H1 (cell line): ENCODE data around the gene DDX5. TPM values are rescaled to one million over a fixed set of nuclear protein-coding genes. Genes with fewer than 3 reads are reported as not detected.

Experiments used
- ATF3 ChIP-seq: IDR thresholded peaks from 2 replicates; pipeline ENCODE4 v1.6.1; 2011; ENCODE audit warnings: low read depth, mild to moderate bottlenecking, low read length; ENCODE audit not compliant: insufficient read depth
- CREB1 ChIP-seq: IDR thresholded peaks from 2 replicates; pipeline ENCODE4 v1.6.1; 2012; ENCODE audit warnings: inconsistent platforms
- EZH2 ChIP-seq: fragments of 200-600 bp; sonication (generic); IDR thresholded peaks from 2 replicates; pipeline ENCODE4 v1.7.1; 2012; ENCODE audit warnings: low read depth, mild to moderate bottlenecking, moderate library complexity, low read length, inconsistent platforms; ENCODE audit not compliant: severe bottlenecking
- KDM1A ChIP-seq: fragments of 200-600, 300-600 bp; sonication (generic); IDR thresholded peaks from 2 replicates; pipeline ENCODE4 v1.7.1; 2016; ENCODE audit warnings: mild to moderate bottlenecking, low read length, borderline replicate concordance
- KDM4A ChIP-seq: IDR thresholded peaks from one replicate; pipeline ENCODE4 v1.7.1; 2012; ENCODE audit warnings: low read depth, mild to moderate bottlenecking, moderate library complexity, low read length, inconsistent platforms; ENCODE audit not compliant: severe bottlenecking
- RAD21 ChIP-seq, 2 experiments: IDR thresholded peaks in 1 of 2; conservative IDR thresholded peaks in 1 of 2; 2 replicates each; pipeline ENCODE4 v1.6.1; 2011; ENCODE audit warnings: low read depth in 2 of 2, low read length in 2 of 2, improper control_type of control experiment in 1 of 2, inconsistent platforms in 1 of 2, mild to moderate bottlenecking in 1 of 2, moderate library complexity in 1 of 2
- RBBP5 ChIP-seq: IDR thresholded peaks from 2 replicates; pipeline ENCODE4 v1.7.1; 2012; ENCODE audit warnings: low read depth, mild to moderate bottlenecking, inconsistent platforms, low read length, moderate library complexity, borderline replicate concordance
- SP4 ChIP-seq: IDR thresholded peaks from 2 replicates; pipeline ENCODE4 v1.6.1; 2012; ENCODE audit warnings: low read length, inconsistent platforms
- SUZ12 ChIP-seq: fragments of 200-600 bp; sonication (generic); IDR thresholded peaks from 2 replicates; pipeline ENCODE4 v1.6.1; 2012; ENCODE audit warnings: mild to moderate bottlenecking, inconsistent platforms, low read length, moderate library complexity, mixed read lengths
- polyA plus RNA-seq, 7 experiments: library from polyadenylated mRNA; depleted of rRNA in 3 of 7; stranded (reverse) in 5 of 7; unstranded in 2 of 7; fragments of >200 nt in 5 of 7; fragments of 200-250 nt in 2 of 7; gene quantifications; 1 replicate in 5 of 7; 2 replicates in 1 of 7; 4 replicates in 1 of 7; pipeline versions ENCODE4 v1.2.1 to v1.2.3, GENCODE V29; 2011 to 2013; ENCODE audit warnings: missing spikeins in 2 of 7, mixed read lengths in 2 of 7
- total RNA-seq: library from RNA; stranded (reverse); fragmentation: NEBNext Ultra II Directional; extraction: Animal tissue kit (Norgen Biotek cat#: 25700); gene quantifications from 2 replicates; pipeline ENCODE4 v1.2.1, GENCODE V29; 2021
- TF ChIP-seq, protein P1 (sequence below): fragments of 300-600 bp; sonication (generic); IDR thresholded peaks from 2 replicates; pipeline ENCODE4 v1.7.1; 2012; ENCODE audit warnings: low read length, moderate library complexity, mild to moderate bottlenecking, inconsistent platforms; ENCODE audit not compliant: insufficient replicate concordance

The DDX5 gene
- total and polyA plus RNA-seq, 2 of the 8 experiments (the other 6 are each of a cell fraction or from before 2014, with no cell fraction given) = 572 to 591 TPM

DNA sequence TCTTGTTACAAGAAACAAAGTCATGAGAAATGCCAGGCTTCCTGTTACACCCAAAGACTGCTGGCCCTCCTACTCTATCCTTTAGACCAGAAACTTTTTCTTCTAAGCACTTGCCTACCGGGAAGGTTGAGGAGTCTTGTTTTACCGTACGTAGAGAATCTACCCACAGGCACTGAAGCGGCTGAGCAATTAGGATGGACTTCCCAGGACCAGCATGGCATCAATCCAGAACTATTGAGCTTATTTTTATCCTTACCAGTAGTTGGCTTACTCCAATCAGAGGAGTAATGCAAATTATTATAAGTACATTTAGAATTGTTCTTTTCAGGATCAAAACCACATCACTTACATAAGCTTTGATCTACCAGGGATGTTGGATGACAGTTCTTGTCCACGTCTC, 26.3 kb upstream of the DDX5 start (continued):
- TF ChIP-seq RAD21 (IDR thresholded peaks at IDR 0.05 in 1 of 2, conservative IDR thresholded peaks at IDR 0.05 in 1 of 2; ENCODE audit: low read depth in 2 of 2, low read length in 2 of 2) (no peak), KDM1A (no peak), SP4 (no peak), RBBP5 (no peak), EZH2 (no peak), ATF3 (no peak), KDM4A (no peak), SUZ12 (no peak), CREB1 (no peak)
- TF ChIP-seq, protein P1, sequence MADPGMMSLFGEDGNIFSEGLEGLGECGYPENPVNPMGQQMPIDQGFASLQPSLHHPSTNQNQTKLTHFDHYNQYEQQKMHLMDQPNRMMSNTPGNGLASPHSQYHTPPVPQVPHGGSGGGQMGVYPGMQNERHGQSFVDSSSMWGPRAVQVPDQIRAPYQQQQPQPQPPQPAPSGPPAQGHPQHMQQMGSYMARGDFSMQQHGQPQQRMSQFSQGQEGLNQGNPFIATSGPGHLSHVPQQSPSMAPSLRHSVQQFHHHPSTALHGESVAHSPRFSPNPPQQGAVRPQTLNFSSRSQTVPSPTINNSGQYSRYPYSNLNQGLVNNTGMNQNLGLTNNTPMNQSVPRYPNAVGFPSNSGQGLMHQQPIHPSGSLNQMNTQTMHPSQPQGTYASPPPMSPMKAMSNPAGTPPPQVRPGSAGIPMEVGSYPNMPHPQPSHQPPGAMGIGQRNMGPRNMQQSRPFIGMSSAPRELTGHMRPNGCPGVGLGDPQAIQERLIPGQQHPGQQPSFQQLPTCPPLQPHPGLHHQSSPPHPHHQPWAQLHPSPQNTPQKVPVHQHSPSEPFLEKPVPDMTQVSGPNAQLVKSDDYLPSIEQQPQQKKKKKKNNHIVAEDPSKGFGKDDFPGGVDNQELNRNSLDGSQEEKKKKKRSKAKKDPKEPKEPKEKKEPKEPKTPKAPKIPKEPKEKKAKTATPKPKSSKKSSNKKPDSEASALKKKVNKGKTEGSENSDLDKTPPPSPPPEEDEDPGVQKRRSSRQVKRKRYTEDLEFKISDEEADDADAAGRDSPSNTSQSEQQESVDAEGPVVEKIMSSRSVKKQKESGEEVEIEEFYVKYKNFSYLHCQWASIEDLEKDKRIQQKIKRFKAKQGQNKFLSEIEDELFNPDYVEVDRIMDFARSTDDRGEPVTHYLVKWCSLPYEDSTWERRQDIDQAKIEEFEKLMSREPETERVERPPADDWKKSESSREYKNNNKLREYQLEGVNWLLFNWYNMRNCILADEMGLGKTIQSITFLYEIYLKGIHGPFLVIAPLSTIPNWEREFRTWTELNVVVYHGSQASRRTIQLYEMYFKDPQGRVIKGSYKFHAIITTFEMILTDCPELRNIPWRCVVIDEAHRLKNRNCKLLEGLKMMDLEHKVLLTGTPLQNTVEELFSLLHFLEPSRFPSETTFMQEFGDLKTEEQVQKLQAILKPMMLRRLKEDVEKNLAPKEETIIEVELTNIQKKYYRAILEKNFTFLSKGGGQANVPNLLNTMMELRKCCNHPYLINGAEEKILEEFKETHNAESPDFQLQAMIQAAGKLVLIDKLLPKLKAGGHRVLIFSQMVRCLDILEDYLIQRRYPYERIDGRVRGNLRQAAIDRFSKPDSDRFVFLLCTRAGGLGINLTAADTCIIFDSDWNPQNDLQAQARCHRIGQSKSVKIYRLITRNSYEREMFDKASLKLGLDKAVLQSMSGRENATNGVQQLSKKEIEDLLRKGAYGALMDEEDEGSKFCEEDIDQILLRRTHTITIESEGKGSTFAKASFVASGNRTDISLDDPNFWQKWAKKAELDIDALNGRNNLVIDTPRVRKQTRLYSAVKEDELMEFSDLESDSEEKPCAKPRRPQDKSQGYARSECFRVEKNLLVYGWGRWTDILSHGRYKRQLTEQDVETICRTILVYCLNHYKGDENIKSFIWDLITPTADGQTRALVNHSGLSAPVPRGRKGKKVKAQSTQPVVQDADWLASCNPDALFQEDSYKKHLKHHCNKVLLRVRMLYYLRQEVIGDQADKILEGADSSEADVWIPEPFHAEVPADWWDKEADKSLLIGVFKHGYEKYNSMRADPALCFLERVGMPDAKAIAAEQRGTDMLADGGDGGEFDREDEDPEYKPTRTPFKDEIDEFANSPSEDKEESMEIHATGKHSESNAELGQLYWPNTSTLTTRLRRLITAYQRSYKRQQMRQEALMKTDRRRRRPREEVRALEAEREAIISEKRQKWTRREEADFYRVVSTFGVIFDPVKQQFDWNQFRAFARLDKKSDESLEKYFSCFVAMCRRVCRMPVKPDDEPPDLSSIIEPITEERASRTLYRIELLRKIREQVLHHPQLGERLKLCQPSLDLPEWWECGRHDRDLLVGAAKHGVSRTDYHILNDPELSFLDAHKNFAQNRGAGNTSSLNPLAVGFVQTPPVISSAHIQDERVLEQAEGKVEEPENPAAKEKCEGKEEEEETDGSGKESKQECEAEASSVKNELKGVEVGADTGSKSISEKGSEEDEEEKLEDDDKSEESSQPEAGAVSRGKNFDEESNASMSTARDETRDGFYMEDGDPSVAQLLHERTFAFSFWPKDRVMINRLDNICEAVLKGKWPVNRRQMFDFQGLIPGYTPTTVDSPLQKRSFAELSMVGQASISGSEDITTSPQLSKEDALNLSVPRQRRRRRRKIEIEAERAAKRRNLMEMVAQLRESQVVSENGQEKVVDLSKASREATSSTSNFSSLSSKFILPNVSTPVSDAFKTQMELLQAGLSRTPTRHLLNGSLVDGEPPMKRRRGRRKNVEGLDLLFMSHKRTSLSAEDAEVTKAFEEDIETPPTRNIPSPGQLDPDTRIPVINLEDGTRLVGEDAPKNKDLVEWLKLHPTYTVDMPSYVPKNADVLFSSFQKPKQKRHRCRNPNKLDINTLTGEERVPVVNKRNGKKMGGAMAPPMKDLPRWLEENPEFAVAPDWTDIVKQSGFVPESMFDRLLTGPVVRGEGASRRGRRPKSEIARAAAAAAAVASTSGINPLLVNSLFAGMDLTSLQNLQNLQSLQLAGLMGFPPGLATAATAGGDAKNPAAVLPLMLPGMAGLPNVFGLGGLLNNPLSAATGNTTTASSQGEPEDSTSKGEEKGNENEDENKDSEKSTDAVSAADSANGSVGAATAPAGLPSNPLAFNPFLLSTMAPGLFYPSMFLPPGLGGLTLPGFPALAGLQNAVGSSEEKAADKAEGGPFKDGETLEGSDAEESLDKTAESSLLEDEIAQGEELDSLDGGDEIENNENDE = no peak
